Effector CD4-positive, alpha-beta T cell (primary cell): ENCODE results near the gene NEU4.

Experiments
- DNase-seq: peaks from one replicate; pipeline ENCODE4 v3.0.0-alpha.2; 2020

The NEU4 gene

DNA sequence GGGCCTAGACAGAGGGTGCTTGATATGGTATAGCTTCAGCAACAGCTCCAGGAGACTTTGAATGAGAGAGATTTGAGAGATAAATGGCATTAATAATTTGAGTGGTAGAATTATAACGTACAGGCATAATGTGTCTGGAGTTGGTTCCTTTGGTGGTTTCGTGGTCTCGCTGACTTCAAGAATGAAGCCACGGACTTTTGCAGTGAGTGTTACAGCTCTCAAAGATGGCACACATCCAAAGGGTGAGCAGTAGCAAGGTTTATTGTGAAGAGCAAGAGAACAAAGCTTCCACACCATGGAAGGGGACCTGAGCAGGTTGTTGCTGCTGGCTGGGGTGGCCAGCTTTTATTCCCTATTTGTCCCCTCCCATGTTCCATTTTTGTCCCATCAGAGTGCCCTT, 26.6 kb downstream of the NEU4 start:
- no peak for DNase-seq

DNA sequence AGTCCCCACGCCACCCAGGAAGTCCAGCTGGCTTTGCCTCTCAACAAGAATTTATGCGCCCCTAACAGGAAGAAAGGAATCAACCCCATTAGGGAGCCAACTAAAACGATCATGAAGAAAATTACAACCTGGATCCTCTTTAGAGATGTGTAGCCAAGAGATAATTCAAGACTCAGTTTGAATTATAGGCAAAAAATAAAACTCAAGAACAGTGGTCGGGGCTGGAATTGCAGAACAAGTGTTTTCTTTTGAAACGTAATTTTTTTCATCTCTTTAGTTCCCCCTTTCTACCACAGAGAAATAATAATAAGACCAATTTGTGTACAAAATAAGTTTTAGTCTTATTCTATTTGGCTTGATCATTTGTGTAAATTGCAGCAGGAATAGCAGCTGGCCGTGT, 27.3 kb downstream of the NEU4 start:
- no peak for DNase-seq

DNA sequence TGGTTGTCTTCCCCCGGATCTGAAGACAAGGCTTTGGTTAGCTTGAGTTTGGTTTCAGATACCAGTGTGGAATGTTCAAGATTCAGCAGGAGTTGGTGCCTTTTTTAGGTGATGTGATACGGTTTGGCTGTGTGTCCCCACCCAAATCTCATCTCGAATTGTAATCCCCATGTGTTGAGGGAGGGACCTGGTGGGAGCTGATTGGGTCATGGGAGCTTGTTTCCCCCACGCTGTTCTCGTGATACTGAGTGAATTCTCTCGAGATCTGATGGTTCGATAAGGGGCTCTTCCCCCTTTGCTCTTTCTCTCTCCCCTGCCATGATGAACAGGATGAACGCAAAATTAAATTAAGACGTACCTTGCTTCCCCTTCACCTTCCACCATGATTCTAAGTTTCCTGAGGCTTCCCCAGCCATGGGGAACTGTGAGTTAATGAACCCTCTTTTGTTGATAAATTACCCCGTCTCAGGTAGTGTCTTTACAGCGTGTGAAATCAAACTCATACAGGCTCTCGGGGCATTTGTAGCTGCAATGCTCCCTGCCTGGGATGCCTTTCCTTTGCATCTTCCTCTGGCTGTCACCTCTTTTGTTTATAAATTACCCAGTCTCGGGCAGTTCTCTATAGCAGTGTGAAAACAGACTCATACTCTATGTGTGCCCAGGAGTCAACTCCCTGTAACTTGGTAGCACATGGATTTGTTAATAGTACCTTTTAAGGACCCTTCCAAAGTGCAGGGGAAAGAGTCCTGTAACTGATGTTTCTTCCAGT, 28.4 kb downstream of the NEU4 start:
- no peak for DNase-seq

DNA sequence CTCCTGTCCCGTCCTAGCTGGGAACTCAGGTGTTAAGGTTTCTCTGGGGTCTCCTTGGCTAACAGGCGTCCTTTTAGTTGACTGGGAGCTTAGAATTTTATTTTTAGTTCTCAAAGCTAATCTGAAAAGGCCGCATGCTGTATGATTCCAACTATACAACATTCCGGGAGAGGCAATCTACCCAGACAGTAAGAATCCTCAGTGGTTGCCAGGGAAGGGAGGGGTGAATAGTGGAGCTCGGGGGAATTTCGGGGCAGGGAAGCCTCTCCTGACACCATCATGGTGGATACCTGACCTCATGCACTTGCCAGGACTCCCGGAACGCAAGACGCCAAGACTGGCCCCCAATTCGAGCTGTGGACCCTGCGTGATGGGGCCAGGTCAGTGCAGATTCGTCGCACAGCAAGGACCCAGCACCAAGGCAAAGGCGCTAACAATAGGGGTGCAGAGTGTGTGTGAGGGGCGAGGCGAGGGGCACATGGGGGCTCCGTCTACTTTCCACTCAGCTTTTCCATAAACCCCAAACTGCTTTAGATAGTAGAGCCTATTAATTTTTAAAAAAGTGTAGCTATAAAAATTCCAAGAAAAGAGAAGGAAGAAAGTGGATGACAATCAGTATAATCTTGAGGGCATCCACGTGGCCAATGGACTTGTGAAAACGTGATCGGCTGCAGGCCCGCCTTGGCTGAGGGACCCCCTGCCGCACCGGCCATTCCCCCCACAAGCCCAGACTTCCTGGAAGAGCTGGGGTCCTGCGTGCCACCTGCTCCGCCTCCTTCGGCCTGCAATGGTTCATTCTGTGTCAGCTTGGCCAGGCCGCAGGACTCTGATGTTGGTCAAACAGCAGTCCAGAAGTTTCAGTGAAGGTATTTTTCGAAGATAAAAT, 32.4 kb downstream of the NEU4 start:
- no peak for DNase-seq

DNA sequence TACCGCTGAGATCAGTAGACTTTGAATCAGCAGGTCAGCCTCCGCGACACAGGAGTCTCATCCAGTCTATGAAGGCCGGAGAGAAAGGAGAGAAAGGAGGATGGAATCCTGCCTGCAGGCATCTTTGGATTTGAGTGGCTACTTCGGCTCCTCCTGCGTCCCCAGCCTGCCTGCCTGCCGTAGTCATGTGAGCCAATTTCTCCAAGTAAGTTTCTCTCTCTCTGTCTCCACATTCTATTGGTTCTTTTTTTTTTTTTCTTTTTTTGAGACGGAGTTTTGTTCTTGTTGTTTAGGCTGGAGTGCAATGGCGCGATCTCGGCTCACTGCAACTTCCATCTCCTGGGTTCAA, 33.0 kb downstream of the NEU4 start:
- no peak for DNase-seq

DNA sequence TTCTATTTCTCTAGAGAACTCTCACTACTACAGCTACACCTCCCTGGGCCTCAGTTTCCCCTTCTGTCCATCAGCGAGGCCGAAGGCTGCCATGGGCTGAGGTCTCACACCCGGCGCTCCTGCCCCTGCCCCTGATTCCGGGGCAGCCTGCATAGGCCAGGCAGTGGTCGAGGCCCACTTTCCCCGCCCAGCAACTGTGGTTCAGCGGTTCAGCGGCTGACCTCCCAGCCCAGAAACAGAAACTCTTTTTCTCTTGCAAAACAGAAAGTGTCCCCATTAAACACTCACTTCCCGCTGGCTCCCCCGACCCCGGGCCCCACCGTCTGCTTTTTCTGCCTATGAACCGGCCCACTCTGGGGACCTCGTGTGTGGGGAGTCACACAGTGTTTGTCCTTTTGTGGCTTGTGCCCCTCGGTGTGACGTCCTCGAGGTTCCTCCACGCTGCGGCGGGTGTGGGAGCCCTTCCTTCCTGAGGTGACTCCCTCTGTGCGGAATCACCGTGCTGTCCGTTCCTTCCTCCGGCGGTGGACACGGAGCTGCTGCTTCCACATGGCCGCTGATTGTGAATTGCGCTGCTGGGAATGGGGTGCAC, 33.7 kb downstream of the NEU4 start:
- peak; percentile 30 for DNase-seq

DNA sequence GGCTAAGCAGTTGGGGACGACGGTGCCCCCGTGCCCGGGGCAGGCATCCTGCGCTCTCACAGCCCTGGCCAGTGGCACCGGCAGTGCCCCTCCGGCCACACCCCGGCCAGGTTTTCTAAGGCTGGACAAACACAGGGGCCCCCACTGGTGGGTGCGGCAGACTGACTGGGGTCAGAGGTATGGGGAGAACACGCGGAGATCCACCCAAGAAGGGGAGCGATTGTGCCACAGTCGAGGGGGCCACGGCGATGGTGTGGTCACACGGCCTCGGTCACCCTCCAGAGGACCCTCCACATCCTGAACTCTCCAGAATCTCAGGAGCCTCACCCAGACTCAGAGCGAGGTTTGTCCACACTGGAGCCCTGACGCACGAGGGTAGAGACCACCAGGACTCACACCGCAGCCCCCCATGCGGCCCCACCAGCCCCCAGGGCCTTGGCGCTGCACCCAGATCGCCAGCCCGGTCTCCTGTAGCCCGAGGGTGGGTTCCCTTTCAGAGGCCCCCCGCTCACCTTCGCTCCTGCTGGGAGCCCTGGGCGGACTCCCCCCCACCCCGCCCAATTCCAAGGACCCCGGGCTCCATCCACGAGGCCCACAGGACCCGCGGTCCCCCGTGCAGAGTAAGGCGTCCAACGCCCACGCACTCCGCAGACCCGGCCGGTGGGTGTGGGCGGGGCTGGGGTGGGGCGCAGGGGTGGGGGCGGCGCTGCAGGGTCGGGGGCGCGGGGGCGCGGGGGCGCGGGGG, 34.5 kb downstream of the NEU4 start:
- no peak for DNase-seq

DNA sequence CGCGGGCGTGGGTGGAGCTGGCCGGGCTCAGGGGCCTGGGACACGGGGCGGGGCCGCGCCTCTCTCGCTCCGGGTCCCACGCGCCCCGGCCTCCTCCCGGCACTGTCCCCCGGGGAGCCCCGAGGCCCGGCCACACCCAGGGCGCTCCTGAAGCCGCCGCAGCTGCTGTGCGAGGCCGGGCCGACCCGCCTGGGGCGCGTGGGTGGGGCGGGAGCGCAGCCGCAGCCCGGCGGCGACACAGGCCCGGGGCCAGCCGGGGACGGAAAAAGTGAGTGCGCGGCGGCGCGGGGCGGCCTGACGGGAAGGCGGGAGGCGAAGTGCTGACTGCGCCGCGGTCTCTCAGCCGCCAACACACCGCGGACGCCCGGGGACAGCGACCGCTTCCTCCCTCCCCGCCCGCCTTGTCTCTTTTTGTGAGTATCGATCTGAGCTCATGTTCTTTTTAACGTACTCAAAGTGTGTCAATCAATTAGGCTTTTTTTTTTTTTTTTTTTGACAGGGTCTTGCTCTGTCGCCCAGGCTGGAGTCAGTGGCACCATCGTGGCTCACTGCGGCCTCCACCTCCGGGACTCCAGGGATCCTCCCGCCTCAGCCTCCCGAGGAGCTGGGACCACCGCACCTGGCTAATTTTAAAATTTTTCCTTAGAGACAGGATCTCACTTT, 35.2 kb downstream of the NEU4 start:
- DNase-seq = peak; percentile 57

DNA sequence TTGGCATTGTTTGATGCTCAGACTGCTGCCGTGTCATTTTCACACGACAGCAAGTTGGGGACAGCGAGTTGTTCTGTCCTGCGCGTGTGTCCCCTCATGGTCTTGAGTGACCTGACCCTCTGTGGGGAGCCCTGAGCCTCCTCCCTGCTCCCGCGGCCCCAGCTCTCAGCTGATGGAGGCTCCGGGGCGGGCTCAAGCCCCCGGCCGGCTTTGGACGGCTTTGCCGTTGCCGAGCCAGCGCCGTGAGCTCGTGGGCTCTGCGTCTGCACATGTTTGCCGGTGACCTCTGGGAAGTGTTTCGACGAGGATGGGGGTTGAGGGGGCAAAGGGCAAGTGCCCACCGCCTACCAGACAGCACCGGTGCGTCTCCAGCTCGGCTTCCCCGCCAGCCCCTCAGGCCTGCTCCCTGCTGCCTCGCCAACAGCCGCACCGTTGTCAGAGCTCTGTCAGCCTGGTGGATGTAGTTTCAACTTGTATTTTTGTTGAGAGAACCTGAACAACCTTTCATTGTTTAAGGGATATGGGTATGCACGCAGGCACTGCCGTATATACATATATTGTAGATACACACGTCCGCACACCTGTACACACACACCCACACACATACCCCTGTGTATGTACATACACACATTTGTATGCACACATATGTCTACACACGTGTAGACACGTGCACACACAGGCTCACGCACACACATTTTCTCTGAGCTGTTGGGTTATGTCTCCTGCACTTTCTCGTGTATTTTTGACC, 36.0 kb downstream of the NEU4 start:
- DNase-seq = no peak

DNA sequence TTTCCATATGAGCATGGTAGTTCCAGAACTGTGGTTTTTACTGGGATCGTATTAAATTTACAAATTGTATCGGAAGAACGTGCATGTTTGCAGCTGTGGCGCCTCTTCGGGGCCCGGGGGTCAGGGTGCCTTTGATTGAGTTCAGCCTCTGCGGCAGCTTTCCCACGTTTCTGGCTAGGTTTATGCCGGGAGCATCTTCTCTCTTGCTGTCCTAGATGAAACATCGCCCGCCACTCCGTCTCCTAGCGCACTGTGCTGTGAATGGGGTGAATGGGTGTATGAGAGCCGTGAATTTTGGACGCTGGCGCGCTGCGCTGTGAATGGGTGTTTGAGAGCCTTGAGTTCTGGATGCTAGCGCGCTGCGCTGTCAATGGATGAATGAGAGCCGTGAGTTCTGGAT, 37.4 kb downstream of the NEU4 start:
- no peak for DNase-seq

DNA sequence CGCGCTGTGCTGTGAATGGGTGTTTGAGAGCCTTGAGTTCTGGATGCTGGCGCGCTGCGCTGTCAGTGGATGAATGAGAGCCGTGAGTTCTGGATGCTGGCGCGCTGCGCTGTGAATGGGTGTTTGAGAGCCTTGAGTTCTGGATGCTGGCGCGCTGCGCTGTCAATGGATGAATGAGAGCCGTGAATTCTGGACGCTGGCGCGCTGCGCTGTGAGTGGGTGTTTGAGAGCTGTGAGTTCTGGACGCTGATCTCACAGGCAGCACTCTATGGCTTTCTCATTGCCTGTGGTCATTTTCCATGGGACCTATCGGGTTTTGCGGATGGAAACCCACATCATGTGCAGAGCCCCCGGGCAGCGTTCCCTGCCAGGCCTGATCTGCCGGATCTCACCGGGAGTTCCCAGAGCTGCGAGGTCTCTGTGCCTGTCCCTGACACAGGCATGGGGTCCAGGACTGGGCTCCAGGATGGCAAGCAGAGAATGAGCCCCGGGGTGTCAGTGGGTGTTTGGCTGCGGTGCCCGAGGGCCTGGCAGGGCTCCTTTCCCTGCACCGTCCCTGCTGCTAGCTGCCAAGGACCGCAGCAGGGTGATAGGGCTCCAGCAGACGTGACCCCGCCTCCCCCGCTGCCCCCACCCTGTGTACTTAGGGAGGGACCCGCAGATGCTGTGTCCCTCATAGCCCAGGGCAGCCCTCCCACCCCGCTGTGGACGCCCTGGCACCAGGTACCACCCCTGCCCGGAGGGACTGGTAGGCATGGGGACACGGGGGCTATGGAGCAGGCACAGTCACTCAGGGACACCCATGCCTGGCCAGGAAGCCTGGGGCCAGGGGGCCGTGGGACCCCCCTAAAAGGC, 40.0 kb downstream of the NEU4 start:
- DNase-seq = no peak

DNA sequence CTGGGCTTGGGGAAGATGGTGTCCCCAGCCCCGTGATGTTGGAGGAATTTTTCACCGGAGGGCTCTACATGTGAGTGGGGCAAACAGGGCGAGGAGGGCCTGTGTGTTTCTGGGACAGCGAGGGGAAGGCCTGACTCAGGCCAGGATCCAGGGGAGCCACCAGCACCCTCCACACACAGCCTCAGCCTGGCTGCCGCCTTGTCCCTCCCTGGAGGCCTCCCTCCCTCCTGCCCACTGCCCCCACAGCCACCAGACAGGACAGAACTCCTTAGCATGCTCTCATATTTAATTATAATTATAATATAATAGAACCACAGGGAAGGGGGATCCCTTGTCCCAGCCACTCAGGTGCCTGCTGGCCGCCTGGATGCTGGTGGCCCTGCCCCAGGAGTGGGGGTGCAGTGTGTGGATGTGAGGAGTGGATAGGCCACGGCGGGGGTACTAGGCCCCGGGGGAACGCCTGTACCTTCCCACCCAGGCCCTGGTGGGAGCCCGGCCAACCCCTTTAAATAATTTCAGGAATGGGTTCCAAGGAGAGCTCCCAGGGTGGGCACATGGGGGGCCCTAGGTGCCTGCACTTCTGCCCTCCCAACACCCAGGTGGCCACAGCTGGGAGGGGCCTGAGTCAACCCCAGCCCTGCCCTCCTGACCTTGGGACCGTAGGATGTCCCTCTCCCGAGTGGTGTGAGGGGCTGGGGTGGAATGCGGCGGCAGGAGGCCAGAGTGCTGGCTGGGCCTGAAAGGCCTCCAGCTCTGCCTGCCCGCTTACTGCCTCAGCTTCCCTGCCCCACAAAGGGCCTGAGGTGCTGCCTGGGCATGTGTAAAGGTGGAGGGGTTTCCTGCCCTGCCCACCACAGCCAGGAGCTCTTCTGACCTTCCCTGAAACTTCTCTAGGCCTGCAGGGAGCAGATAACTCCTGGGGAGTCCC, 40.9 kb downstream of the NEU4 start:
- no peak for DNase-seq

DNA sequence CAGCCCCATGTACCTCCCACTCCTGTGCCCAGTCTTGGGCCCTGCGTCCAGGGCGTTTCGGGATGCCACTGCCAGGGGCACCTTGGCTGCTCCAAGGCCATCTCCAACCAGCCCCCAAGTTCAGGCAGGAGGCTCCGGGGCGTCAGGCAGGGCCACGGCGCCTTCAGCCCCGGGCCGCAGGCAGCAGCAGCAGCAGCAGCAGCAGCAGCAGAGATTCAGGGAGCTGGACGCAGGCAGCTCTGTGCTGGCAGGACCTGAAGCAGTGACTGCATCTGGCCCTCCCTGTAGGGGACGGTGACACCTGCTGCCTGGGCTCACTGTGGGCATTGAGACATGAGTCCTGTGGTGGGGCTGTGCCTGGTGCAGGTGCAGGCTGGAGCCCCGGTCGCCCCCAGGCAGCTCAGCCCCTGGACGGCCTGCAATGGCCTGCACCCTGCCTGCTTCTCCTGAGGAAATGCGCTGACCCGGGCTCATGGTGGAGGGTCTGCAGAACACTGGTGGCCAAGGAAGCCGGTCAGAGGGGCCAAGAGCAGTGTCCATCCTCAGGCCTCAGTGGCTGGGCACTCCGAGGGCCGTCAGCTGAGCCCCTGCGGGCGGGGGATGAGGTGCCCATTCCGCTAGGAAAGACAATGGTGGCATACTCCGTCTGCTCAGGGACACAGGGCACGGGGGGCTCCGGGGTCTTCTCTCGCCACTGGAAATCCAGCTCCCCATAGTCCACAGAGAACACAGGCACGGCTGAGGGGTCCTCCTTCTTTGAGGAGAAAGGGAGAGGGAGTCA, 41.7 kb downstream of the NEU4 start:
- no peak for DNase-seq

DNA sequence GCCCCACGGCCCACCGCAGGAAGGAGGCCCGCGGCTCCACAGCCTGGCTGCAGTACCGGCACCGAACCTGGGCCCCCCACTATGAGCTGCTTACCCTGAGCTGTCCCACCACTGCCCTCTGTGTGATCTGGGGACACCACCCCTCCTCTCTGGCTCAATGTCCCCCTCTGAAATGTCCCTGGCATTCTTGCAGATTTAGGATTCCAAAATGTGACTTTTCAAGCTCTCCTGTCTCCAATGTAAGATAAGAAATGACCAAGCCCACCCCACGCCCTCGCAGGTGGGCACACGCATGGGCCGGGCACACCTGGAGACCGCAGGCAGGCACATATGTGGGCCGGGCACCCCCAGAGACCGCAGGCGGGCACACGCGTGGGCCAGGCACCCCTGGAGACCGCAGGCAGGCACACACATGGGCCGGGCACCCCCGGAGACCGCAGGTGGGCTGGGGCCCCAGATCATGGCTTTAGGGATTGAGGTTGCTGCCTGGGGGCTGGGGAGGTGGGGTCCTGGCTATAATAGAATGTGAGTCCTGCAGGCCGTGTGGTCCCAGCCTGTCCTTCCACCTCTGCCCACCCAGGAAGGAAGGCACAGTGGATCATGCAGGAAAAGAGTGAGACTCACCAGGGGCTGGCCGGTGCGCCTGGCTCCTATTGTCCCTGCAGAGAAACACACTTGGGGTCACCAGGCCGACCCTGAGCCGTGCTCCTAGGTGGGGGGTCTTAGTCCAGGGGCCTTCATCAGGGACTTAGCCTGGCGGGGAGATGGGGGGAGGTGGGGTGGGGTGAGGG, 42.5 kb downstream of the NEU4 start:
- DNase-seq = no peak

DNA sequence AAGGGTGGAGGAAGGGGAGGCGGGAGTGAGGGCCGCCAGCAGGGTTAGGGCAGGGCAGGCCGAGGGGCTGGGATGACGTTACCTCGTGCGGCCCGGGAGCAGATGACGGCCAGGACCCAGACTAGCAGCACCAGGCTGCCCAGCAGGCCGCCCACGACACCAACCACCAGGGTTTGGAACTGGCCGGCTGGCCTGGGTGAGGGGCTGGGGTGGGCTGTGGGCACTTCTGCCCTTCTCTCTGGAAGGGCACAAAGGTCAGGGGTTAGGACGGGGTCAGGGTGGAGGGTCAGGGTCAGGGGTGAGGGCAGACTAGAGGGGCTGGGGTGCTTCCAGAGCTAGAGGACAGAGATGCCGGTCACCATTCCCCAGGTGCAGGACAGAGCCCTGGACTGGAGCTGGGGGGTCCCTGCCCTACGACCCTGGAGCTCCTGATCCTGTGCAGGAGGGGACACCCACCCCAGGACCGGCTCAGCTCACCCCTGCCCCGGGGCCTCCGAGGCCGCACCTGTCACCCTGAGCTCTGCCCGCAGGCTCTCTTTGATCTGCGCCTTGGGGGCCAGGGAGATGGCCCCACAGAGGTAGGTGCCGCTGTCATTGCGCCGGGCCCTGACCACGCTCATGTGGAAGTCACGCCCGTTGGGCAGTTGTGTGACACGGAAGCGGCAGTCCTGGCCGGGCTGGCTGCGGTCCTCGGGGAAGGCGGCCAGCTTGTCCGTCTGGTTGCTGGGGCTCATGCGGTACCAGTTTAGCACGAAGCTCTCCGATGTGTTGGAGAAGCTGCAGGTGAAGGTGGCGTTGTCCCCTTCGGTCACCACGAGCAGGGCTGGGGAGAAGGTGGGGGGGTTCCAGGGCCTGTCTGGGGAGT, 43.4 kb downstream of the NEU4 start:
- no peak for DNase-seq

DNA sequence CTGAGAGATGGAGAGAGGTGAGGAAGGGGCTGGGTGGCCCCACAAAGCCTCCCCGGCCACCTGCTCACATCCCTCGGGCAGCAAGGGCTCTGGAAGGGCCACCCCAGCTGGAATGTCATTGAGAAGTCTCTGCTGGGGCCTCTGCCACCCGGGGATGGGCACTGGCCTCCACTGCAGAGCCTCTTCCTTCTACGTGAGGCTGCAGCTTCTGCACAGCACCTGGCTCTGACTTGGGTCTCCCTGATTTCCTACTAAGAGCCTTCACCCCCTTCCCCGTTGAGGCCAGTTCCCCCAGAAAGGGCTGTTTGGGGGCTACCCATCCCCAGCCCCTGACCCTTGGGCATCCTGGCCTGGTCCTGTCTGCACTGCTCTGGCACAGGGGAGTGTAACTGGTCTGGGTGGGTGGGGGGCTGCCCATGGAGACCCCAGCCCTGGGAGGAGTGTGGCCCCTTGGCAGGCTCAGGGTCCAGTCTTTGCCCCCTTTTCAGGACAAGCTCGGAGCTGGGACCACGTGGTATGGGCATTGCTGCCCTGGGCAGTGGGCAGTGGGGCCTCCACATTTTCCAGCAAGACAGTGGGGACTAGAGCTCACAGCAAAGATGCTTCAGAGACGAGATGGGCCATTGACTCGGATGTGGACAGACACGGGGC, 44.1 kb downstream of the NEU4 start:
- DNase-seq = no peak
